Activated T-cell treated with anti-CD3 and anti-CD28 coated beads for 24 hours (primary cell): Measurements from ENCODE around the gene C1QTNF2.
"Not testable (repeated sequence)": the region's sequence is repeated elsewhere in the genome, so short reads cannot be mapped to it uniquely, and the experiment has no call there.

ENCODE experiments used
- DNase-seq: peaks from one replicate; pipeline ENCODE4 v3.0.0-alpha.2; 2020; ENCODE audit warnings: low read depth

C1QTNF2 gene

GRCh38 chr5:160341309-160341870, 29.0 kb downstream of the C1QTNF2 start:
- DNase-seq: no peak

- not testable (repeated sequence) for DNase-seq
These were observed 29.9 kb downstream of the C1QTNF2 start for GRCh38 chr5:160340513-160340912.

GRCh38 chr5:160339406-160340130, 30.9 kb downstream of the C1QTNF2 start:
- no peak for DNase-seq

GRCh38 chr5:160334716-160335115, 35.7 kb downstream of the C1QTNF2 start:
- not testable (repeated sequence) for DNase-seq

- DNase-seq: no peak
These were observed 36.7 kb downstream of the C1QTNF2 start for GRCh38 chr5:160333721-160334120.

GRCh38 chr5:160330212-160330611, 40.2 kb downstream of the C1QTNF2 start:
- DNase-seq: no peak

- DNase-seq: no peak
These were observed 42.6 kb downstream of the C1QTNF2 start for GRCh38 chr5:160327818-160328217.

GRCh38 chr5:160326981-160327380, 43.4 kb downstream of the C1QTNF2 start:
- DNase-seq: no peak

- DNase-seq: no peak
These were observed 44.7 kb downstream of the C1QTNF2 start for GRCh38 chr5:160325716-160326115.

- no peak for DNase-seq
These were observed 45.5 kb downstream of the C1QTNF2 start for GRCh38 chr5:160324886-160325285.

GRCh38 chr5:160318409-160318808, 52.0 kb downstream of the C1QTNF2 start:
- no peak for DNase-seq

GRCh38 chr5:160317434-160317833, 53.0 kb downstream of the C1QTNF2 start:
- no peak for DNase-seq

- no peak for DNase-seq
These were observed 54.5 kb downstream of the C1QTNF2 start for GRCh38 chr5:160315968-160316367.

- no peak for DNase-seq
These were observed 57.3 kb downstream of the C1QTNF2 start for GRCh38 chr5:160312960-160313727.

- no peak for DNase-seq
These were observed 58.1 kb downstream of the C1QTNF2 start, which contains the start of gene CCNJL for GRCh38 chr5:160312134-160312959. Gene CCNJL, minus strand, starts transcription at chr5:160312564. Its CDS starts 641 bp downstream, at chr5:160311923.

- DNase-seq: no peak
These were observed 58.8 kb downstream of the C1QTNF2 start for GRCh38 chr5:160311491-160312133.

- DNase-seq: no peak
These were observed 59.7 kb downstream of the C1QTNF2 start for GRCh38 chr5:160310552-160311295.

- no peak for DNase-seq
These were observed 60.3 kb downstream of the C1QTNF2 start for GRCh38 chr5:160310140-160310539.

- DNase-seq: no peak
These were observed 63.7 kb downstream of the C1QTNF2 start for GRCh38 chr5:160306696-160307095.

- DNase-seq: no peak
These were observed 65.1 kb downstream of the C1QTNF2 start for GRCh38 chr5:160305319-160305718.

GRCh38 chr5:160303690-160304089, 66.7 kb downstream of the C1QTNF2 start:
- no peak for DNase-seq
